A673 (cell line): Measurements from ENCODE around the gene NPTX2. TPM values are rescaled to one million over a fixed set of nuclear protein-coding genes. Genes with fewer than 3 reads are reported as not detected.

Experiments
- BruUV-seq: library from RNA; stranded (reverse); fragments of 400-500 nt; replicated peaks from 2 replicates; lab custom pipeline; 2021; lab: Mats Ljungman, UMichigan
- CTCF ChIA-PET: fragments of 300-600 bp; sonication (Branson Sonifier 250); formaldehyde crosslinking; loops from one replicate; lab custom pipeline; 2022; ENCODE audit warnings: antibody characterized with exemption; lab: Charles Lee
- POLR2A ChIA-PET: fragments of 300-600 bp; sonication (Branson Sonifier 250); formaldehyde crosslinking; loops from one replicate; lab custom pipeline; 2022; ENCODE audit warnings: antibody characterized with exemption; ENCODE audit not compliant: low non-redundant PET; lab: Charles Lee
- DNase-seq: peaks from one replicate; pipeline ENCODE4 v3.0.0-alpha.2; 2015; ENCODE audit warnings: low spot score
- H3K27ac ChIP-seq: fragments of 200-600 bp; sonication (generic); 2 replicates; pipeline ENCODE4 v1.5.1; 2016; ENCODE audit warnings: mixed run types, low read depth, mild to moderate bottlenecking, mixed read lengths, antibody characterized with exemption, low read length; ENCODE audit not compliant: poor library complexity, severe bottlenecking
- H3K27me3 ChIP-seq: fragments of 200-600 bp; sonication (generic); replicated peaks from 2 replicates; pipeline ENCODE4 v1.6.1; 2017; ENCODE audit warnings: mixed run types, low read depth, mild to moderate bottlenecking, mixed read lengths, antibody characterized with exemption, low read length; ENCODE audit not compliant: insufficient read depth, poor library complexity
- H3K36me3 ChIP-seq: fragments of 200-600 bp; sonication (generic); 2 replicates; pipeline ENCODE4 v1.6.1; 2016; ENCODE audit warnings: mixed run types, mild to moderate bottlenecking, mixed read lengths, antibody characterized with exemption, low read length; ENCODE audit not compliant: insufficient read depth, poor library complexity, severe bottlenecking
- H3K4me1 ChIP-seq: fragments of 200-600 bp; sonication (generic); 2 replicates; pipeline ENCODE4 v1.6.1; 2017; ENCODE audit warnings: mixed run types, mild to moderate bottlenecking, mixed read lengths, antibody characterized with exemption, low read length; ENCODE audit not compliant: insufficient read depth, poor library complexity, severe bottlenecking
- H3K4me3 ChIP-seq: fragments of 200-600 bp; sonication (generic); 2 replicates; pipeline ENCODE4 v1.5.1; 2016; ENCODE audit warnings: low read depth, mixed run types, mild to moderate bottlenecking, mixed read lengths, low read length; ENCODE audit not compliant: poor library complexity, severe bottlenecking
- H3K9me3 ChIP-seq: fragments of 200-600 bp; sonication (generic); 2 replicates; pipeline ENCODE4 v1.6.1; 2016; ENCODE audit warnings: mixed run types, low read depth, mild to moderate bottlenecking, mixed read lengths, antibody characterized with exemption, low read length; ENCODE audit not compliant: poor library complexity, severe bottlenecking
- CTCF ChIP-seq: fragments of 300-800, 200-600 bp; sonication (generic); conservative IDR thresholded peaks from 2 replicates; pipeline ENCODE4 v1.5.1; 2017; ENCODE audit warnings: low read depth, mild to moderate bottlenecking, antibody characterized with exemption, low read length, moderate library complexity, mixed read lengths
- EZH2 ChIP-seq: fragments of 200-600 bp; sonication (generic); IDR thresholded peaks from 2 replicates; pipeline ENCODE4 v1.6.1; 2017; ENCODE audit warnings: borderline replicate concordance, low read depth, mild to moderate bottlenecking, mixed read lengths, antibody characterized with exemption, low read length; ENCODE audit not compliant: poor library complexity, severe bottlenecking
- intact Hi-C: fragments of 100-400 bp; cut with micrococcal nuclease; formaldehyde crosslinking; loops from one replicate; pipeline ENCODE4 v1.10.0; 2022; ENCODE audit not compliant: unreplicated experiment
- total RNA-seq: library from RNA; stranded (reverse); gene quantifications from 2 replicates; pipeline ENCODE4 v1.2.3, GENCODE V29; 2021

Gene NPTX2
- total RNA-seq, 1 experiment from 2014 or later = 2.2 TPM

- no TSS peak for BruUV-seq
- H3K27me3 ChIP-seq = peaks cover 33% of the 10 kb centered on the region
- no peak overlapping the region for H3K4me3 ChIP-seq
- no peak for DNase-seq
- CTCF ChIA-PET = no interaction called here
- H3K27ac ChIP-seq = no peak overlapping the region
- TF ChIP-seq CTCF (no peak), EZH2 (no peak)
- intact Hi-C loops = no loop called here
- no peaks in the 10 kb centered on the region for H3K4me1 ChIP-seq
- H3K36me3 ChIP-seq = no peaks in the 10 kb centered on the region
- POLR2A ChIA-PET = no interaction called here
- H3K9me3 ChIP-seq = no peaks in the 10 kb centered on the region
Measured at GRCh38 chr7:98629001-98629431, 11.9 kb downstream of the NPTX2 start.

GRCh38 chr7:98630149-98630548, 13.1 kb downstream of the NPTX2 start:
- Histone ChIP-seq H3K27ac (no peak overlapping the region), H3K9me3 (no peaks in the 10 kb centered on the region), H3K27me3 (peaks cover 33% of the 10 kb centered on the region), H3K36me3 (no peaks in the 10 kb centered on the region), H3K4me1 (no peaks in the 10 kb centered on the region), H3K4me3 (no peak overlapping the region)
- ChIA-PET POLR2A (no interaction called here), CTCF (no interaction called here)
- TF ChIP-seq CTCF = no peak
- no peak for TF ChIP-seq EZH2
- intact Hi-C loops = no loop called here
- no TSS peak for BruUV-seq
- DNase-seq = no peak

- POLR2A ChIA-PET = no interaction called here
- no TSS peak for BruUV-seq
- CTCF ChIA-PET = no interaction called here
Measured at GRCh38 chr7:98630770-98631169, 13.7 kb downstream of the NPTX2 start.

More at GRCh38 chr7:98630770-98631169, 13.7 kb downstream of the NPTX2 start:
- intact Hi-C loops = no loop called here
- H3K4me1 ChIP-seq = no peaks in the 10 kb centered on the region
- H3K4me3 ChIP-seq = no peak overlapping the region
- no peaks in the 10 kb centered on the region for H3K9me3 ChIP-seq
- no peak for TF ChIP-seq CTCF
- DNase-seq = no peak
- peaks cover 33% of the 10 kb centered on the region for H3K27me3 ChIP-seq
- no peak overlapping the region for H3K27ac ChIP-seq
- no peaks in the 10 kb centered on the region for H3K36me3 ChIP-seq
